GM18520 (cell line): ENCODE data around the gene STAT3.
"Not testable (repeated sequence)": the region's sequence is repeated elsewhere in the genome, so short reads cannot be mapped to it uniquely, and the experiment has no call there.

Experiments used
- ATAC-seq: cut with Tn5 transposase; IDR thresholded peaks from one replicate; pipeline ENCODE4 v1.9.1; 2021; ENCODE audit not compliant: unreplicated experiment

Gene STAT3

DNA sequence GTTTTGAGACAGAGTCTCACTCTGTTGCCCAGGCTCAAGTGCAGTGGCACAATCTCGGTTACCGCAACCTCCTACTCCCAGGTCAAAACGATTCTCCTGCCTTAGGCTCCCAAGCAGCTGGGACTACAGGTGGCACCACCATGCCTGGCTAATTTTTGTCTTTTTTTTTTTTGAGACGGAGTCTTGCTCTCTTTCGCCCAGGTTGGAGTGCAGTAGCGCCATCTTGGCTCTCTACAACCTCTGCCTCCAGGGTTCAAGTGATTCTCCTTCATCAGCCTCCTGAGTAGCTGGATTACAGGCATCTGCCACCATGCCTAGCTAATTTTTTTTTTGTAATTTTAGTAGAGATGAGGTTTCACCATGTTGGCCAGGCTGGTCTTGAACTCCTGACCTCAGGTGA, 70.3 kb downstream of the STAT3 start:
- not testable (repeated sequence) for ATAC-seq

- ATAC-seq = no peak
These were observed 70.9 kb downstream of the STAT3 start for GRCh38 chr17:42317266-42317845.

- no peak for ATAC-seq
These were observed 71.5 kb downstream of the STAT3 start for GRCh38 chr17:42316755-42317154.

DNA sequence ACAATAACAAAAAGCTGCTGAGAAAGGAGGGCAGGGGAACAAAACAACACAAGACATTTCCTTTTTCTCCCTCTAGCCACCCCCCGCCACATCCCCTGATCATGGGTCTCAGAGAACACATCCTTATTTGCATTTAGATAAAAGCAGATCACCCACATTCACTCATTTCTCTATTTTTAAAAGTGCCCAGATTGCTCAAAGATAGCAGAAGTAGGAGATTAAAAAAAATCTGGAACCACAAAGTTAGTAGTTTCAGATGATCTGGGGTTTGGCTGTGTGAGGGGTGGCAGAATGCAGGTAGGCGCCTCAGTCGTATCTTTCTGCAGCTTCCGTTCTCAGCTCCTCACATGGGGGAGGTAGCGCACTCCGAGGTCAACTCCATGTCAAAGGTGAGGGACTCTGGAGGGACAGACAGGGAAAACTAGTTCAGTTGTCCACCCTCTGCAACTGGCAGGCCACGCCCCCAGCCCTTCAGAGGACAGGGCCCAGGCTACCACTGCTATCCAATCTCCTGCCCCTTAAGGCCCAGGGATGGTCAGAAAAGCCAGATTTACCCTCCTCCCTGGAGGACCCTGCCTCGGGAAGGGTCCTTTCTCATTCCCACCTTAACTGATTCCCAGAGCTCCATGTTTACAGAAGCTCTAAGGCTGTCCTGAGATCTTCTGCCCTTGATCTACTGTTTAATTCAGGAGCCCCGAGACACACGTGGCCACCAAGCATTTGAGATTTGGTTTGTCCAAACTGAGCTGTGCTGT, 72.7 kb downstream of the STAT3 start:
- no peak for ATAC-seq

GRCh38 chr17:42313773-42314566, 74.3 kb downstream of the STAT3 start:
- ATAC-seq = no peak

DNA sequence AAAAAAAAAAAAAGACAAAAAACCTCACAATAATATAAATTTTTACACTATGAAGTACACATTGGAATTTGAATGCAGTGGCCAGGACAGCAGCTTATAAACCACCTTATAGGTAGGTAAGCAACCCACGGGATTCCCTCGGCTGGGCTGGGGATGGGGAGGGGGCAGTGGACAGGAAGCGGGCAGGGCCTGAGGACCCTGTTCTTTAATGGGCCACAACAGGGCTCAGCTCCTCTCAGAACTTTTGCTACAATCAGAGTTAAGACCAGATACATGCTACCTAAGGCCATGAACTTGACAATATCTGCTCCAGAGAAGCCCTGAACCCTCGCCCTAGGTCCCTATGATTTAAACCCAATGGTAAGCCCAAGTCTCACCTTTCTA, 74.9 kb downstream of the STAT3 start:
- no peak for ATAC-seq

DNA sequence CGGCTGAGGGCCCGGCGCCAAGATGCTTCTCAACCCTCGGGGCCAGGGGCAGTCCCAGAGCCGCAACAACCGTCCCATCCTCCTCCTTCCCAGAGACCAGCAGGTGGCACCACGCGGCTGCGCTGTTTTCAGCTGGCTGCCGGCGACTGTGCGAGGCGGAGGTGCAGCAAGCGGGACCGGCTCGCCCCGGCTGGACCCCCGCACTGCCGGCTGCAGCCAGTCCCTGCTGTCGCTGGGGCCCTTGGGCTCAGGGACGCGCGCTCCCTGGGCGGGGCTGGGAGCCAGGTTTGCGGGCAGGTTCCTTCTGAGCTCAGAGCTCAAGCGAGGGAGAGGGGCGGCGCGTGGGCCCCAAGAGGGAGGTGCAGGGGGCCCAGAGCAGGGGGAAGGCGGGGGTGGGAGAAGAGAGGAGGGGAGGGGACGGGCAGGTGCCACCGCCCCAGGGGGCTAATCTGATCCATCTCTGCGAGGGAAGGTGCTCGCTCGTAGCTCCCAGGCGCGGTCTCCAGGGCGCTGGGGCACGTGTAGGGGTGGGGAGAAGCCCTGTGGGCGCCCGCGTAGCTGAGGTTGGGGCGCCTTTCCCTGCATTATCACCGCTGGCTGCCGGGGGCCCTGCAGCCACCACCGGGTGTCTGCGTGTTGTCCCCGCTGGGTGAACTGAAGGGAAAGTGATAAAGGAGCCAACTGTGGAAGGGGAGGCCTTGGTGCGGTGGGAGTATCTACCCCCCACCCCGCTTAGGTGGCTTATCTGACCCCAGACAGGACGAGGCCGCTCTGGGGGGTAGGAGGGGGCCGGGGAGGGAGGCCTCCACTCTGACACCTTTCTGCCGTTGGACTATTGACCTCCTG, 75.7 kb downstream of the STAT3 start:
- no peak for ATAC-seq

- no peak for ATAC-seq
These were observed 76.3 kb downstream of the STAT3 start for GRCh38 chr17:42312035-42312284.

DNA sequence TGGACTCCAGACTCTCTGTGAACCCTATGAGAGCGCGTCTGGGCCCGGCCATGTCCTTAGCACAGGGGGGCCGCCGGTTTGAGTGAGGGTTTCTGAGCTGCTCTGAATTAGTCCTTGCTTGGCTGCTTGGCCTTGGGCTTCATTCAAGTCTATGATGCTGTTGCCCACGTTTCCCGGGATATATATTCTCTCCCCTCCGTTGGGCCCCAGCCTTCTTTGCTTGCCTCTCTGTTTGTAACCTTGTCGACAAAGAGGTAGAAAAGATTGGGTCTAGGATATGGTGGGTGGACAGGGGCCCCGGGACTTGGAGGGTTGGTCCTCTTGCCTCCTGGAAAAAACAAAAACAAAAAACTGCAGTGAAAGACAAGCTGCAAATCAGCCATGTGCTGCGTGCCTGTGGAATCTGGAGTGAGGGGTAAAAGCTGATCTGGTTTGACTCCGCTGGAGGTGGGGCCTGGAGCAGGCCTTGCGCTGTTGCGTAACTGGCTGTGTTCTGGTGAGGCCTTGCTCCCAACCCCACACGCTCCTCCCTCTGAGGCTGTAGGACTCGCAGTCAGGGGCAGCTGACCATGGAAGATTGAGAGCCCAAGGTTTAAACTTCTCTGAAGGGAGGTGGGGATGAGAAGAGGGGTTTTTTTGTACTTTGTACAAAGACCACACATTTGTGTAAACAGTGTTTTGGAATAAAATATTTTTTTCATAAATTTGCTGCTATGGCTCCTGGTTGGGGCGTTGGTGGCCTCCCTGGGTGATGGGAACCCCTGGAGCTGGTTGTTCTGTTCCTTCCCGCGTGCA, 76.8 kb downstream of the STAT3 start:
- no peak for ATAC-seq

- ATAC-seq = no peak
These were observed 77.4 kb downstream of the STAT3 start for GRCh38 chr17:42310787-42311215.

- ATAC-seq = no peak
These were observed 78.1 kb downstream of the STAT3 start for GRCh38 chr17:42309986-42310786.

DNA sequence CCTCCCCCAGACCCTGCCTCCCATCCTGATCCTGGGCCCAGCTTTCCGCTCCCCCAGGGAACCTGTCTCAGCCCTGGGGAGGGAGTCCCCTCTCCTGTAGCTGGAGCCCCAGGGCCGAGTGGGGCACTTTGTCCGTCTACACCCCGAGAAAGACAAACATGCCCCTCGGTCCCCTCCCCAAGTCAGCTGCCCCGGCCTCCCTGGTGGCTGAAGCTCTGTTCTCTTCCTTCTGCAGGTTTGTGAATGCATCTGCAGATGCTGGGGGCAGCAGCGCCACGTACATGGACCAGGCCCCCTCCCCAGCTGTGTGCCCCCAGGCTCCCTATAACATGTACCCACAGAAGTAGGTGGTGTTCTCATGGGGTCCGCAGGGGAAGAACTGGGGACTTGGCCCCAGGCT, 79.1 kb downstream of the STAT3 start:
- no peak for ATAC-seq

GRCh38 chr17:42308446-42308845, 79.8 kb downstream of the STAT3 start:
- ATAC-seq = no peak

- ATAC-seq = no peak
These were observed 80.8 kb downstream of the STAT3 start for GRCh38 chr17:42307362-42307927.

DNA sequence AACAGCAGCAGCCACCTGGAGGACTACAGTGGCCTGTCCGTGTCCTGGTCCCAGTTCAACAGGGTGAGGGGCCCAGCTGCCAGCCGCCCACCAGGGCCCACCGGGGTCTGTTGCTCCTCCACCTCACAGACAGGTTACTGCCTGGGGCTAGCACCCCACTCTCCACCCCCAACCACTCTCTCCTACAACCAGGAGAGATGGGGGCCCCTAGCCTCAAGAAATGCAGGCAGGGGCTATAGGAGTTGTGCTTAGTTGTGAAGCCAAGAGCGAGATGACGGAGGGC, 81.9 kb downstream of the STAT3 start:
- ATAC-seq = no peak

GRCh38 chr17:42305543-42306384, 82.5 kb downstream of the STAT3 start:
- ATAC-seq = no peak

DNA sequence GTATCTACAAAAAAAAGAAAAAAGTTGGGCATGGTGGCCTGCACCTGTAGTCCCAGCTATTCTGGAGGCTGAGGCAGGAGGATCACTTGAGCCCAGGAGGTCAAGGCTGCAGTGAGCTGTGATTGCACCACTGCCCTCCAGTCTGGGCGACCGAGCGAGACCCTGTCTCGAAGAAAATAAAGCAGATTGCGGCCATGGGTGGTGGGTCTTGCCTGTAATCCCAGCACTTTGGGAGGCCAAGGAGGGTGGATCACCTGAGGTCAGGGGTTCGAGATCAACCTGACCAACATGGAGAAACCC, 83.3 kb downstream of the STAT3 start:
- not testable (repeated sequence) for ATAC-seq

DNA sequence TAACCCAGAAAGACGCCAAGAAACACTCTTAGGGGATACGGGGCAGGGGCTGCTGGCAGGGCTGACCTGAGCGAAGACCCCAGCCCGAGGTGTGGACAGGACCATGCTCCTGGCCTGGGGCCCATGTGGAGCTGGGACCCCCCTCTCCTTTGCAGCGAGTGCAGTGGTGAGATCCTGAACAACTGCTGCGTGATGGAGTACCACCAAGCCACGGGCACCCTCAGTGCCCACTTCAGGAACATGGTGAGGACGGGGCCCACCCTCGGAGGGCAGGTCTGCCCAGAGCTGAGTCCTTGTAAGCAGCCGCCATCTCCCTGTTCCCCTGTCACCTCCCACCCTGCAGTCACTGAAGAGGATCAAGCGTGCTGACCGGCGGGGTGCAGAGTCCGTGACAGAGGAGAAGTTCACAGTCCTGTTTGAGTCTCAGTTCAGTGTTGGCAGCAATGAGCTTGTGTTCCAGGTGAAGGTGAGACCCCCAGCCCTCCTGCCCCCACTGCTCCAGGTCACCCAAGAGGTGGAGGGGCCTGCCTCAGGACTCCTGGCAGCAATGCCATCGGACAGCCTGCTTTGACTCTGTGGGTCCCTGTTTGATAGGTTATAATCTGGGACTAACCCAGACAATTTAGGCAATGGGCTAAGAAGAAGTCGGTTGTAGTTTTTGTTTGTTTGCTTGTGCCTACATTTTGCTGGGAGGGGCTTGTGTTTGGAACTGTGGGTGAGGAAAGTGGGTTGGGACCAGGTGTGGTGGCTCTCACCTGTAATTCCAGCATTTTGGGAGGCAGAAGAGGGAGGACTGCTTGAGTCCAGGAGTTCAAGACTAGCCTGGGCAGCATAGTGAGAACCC, 83.8 kb downstream of the STAT3 start:
- ATAC-seq = no peak
